NCI-H2107 treated with DMSO at 0.1 percent for 48 hours (cell line): ENCODE measurements around the gene GRN.
"Not testable (repeated sequence)": the region's sequence is repeated elsewhere in the genome, so short reads cannot be mapped to it uniquely, and the experiment has no call there.

ENCODE experiments used
- DNase-seq: peaks from one replicate; lab custom pipeline; 2025; ENCODE audit not compliant: unreplicated experiment; lab: John Stamatoyannopoulos, UW

Gene GRN

GRCh38 chr17:44345454-44346026 is 438 bp downstream of the GRN start:
- DNase-seq, result peak; percentile 61

GRCh38 chr17:44346064-44346844 is 1.2 kb downstream of the GRN start:
- DNase-seq, result no peak

GRCh38 chr17:44347206-44348055 is 2.3 kb downstream of the GRN start:
- DNase-seq, result not testable (repeated sequence)

- no peak for DNase-seq
Measured at GRCh38 chr17:44348234-44348987, 3.3 kb downstream of the GRN start.

GRCh38 chr17:44348988-44349364 is 3.9 kb downstream of the GRN start:
- no peak for DNase-seq

- no peak for DNase-seq
Measured at GRCh38 chr17:44349553-44350070, 4.5 kb downstream of the GRN start.

- no peak for DNase-seq
Measured at GRCh38 chr17:44350733-44351226, 5.7 kb downstream of the GRN start.

- no peak for DNase-seq
Measured at GRCh38 chr17:44351464-44351863, 6.4 kb downstream of the GRN start.

GRCh38 chr17:44351961-44352827 is 7.1 kb downstream of the GRN start:
- no peak for DNase-seq

GRCh38 chr17:44352828-44353671 is 7.9 kb downstream of the GRN start:
- no peak for DNase-seq

- DNase-seq, result no peak
Measured at GRCh38 chr17:44353672-44354331, 8.7 kb downstream of the GRN start.

GRCh38 chr17:44354582-44355561 is 9.8 kb downstream of the GRN start:
- DNase-seq, result no peak

GRCh38 chr17:44355642-44356099 is 10.6 kb downstream of the GRN start:
- no peak for DNase-seq

- DNase-seq, result no peak
Measured at GRCh38 chr17:44356241-44356640, 11.1 kb downstream of the GRN start.

- no peak for DNase-seq
Measured at GRCh38 chr17:44358066-44358465, 13.0 kb downstream of the GRN start.

- DNase-seq, result no peak
Measured at GRCh38 chr17:44359006-44359405, 13.9 kb downstream of the GRN start.
